Endothelial cell of umbilical vein (primary cell): ENCODE data around the gene CRB1. TPM values are rescaled to one million over a fixed set of nuclear protein-coding genes. Genes with fewer than 3 reads are reported as not detected.

Experiments used
- BruUV-seq: library from RNA; stranded (reverse); fragments of 400-500 nt; replicated peaks from 2 replicates; lab custom pipeline; 2021; lab: Mats Ljungman, UMichigan
- CTCF ChIA-PET: fragments of 300-600, 350-600 bp; sonication (Branson Sonifier 250); formaldehyde crosslinking; loops from one replicate; lab custom pipeline; 2021; ENCODE audit warnings: antibody characterized with exemption, inconsistent platforms; lab: Charles Lee
- POLR2A ChIA-PET: fragments of 300-600, 350-600 bp; sonication (Branson Sonifier 250); formaldehyde crosslinking; loops from one replicate; lab custom pipeline; 2021; ENCODE audit warnings: antibody characterized with exemption, inconsistent platforms; lab: Charles Lee
- DNase-seq: peaks from one replicate; pipeline ENCODE4 v3.0.0-alpha.2; 2011; ENCODE audit warnings: low read depth, low spot score
- FAIRE-seq: peaks from 2 replicates; lab custom pipeline; 2011; peaks lifted over from hg19 to GRCh38; lab: Jason Lieb, UNC
- H2AFZ ChIP-seq: 2 replicates; pipeline ENCODE4 v1.6.0; 2012; ENCODE audit warnings: low read depth, low read length, control low read depth, inconsistent platforms
- H3K27ac ChIP-seq: 2 replicates; pipeline ENCODE4 v1.5.1; 2011; ENCODE audit warnings: low read depth, mild to moderate bottlenecking, control low read depth, low read length, moderate library complexity; ENCODE audit not compliant: insufficient read depth
- H3K27me3 ChIP-seq, 2 experiments: 2 replicates each; pipeline versions ENCODE4 v1.6.0 to v1.6.1; 2011; ENCODE audit warnings: low read length in 2 of 2, mixed read lengths in 1 of 2; ENCODE audit not compliant: control insufficient read depth in 2 of 2, insufficient read depth in 2 of 2
- H3K36me3 ChIP-seq, 2 experiments: 2 replicates in 1 of 2; 3 replicates in 1 of 2; pipeline ENCODE4 v1.5.1; 2011; ENCODE audit warnings: low read length in 2 of 2, mild to moderate bottlenecking in 1 of 2, moderate library complexity in 1 of 2; ENCODE audit not compliant: control insufficient read depth in 2 of 2, insufficient read depth in 2 of 2; ENCODE audit errors: extremely low read depth in 1 of 2
- H3K4me1 ChIP-seq: 3 replicates; pipeline ENCODE4 v1.5.1; 2011; ENCODE audit warnings: mild to moderate bottlenecking, low read length; ENCODE audit not compliant: control insufficient read depth, insufficient read depth; ENCODE audit errors: extremely low read depth
- H3K4me2 ChIP-seq: 2 replicates; pipeline ENCODE4 v1.6.1; 2011; ENCODE audit warnings: low read length, control low read depth, mixed read lengths; ENCODE audit not compliant: insufficient read depth
- H3K4me3 ChIP-seq, 3 experiments: fragments of 200-600 bp in 1 of 3; sonication (generic), shearing (Covaris generic) in 1 of 3; replicated peaks in 1 of 3; 2 replicates each; pipeline ENCODE4 v1.5.1; 2011 to 2016; ENCODE audit warnings: control low read depth in 3 of 3, low read length in 3 of 3, mild to moderate bottlenecking in 2 of 3, inconsistent platforms in 1 of 3, low read depth in 1 of 3, moderate library complexity in 1 of 3; ENCODE audit not compliant: insufficient read depth in 1 of 3
- H3K79me2 ChIP-seq: 2 replicates; pipeline ENCODE4 v1.6.0; 2012; ENCODE audit warnings: low read length, inconsistent platforms; ENCODE audit not compliant: control insufficient read depth, insufficient read depth
- H3K9ac ChIP-seq: replicated peaks from 2 replicates; pipeline ENCODE3; 2011; ENCODE audit warnings: low read length, control low read depth; ENCODE audit not compliant: insufficient read depth; ENCODE audit errors: extremely low read depth
- H3K9me1 ChIP-seq: replicated peaks from 3 replicates; pipeline ENCODE4 v1.6.0; 2011; ENCODE audit warnings: mild to moderate bottlenecking, low read length; ENCODE audit not compliant: control insufficient read depth, insufficient read depth; ENCODE audit errors: extremely low read depth
- H3K9me3 ChIP-seq: replicated peaks from 2 replicates; pipeline ENCODE4 v1.5.1; 2012; ENCODE audit warnings: low read length, inconsistent platforms; ENCODE audit not compliant: control insufficient read depth, insufficient read depth
- H4K20me1 ChIP-seq: replicated peaks from 2 replicates; pipeline ENCODE3; 2011; ENCODE audit warnings: mild to moderate bottlenecking, low read length; ENCODE audit not compliant: control insufficient read depth, insufficient read depth; ENCODE audit errors: extremely low read depth
- EZH2 ChIP-seq: IDR thresholded peaks from 2 replicates; pipeline ENCODE4 v1.6.1; 2012; ENCODE audit warnings: borderline replicate concordance, low read depth, mild to moderate bottlenecking, moderate library complexity, low read length, inconsistent platforms; ENCODE audit not compliant: severe bottlenecking
- FOS ChIP-seq: IDR thresholded peaks from 2 replicates; pipeline ENCODE4 v1.6.1; 2011; ENCODE audit warnings: mild to moderate bottlenecking, low read length, moderate library complexity, borderline replicate concordance; ENCODE audit not compliant: insufficient read depth
- GATA2 ChIP-seq: IDR thresholded peaks from 2 replicates; pipeline ENCODE4 v1.7.0; 2011; ENCODE audit warnings: low read depth, mild to moderate bottlenecking, moderate library complexity, mixed read lengths, low read length; ENCODE audit not compliant: insufficient read length, insufficient read depth
- JUN ChIP-seq: IDR thresholded peaks from 2 replicates; pipeline ENCODE4 v1.6.1; 2011; ENCODE audit warnings: borderline replicate concordance, low read depth; ENCODE audit not compliant: insufficient read length, insufficient read depth
- MAX ChIP-seq: IDR thresholded peaks from 2 replicates; pipeline ENCODE4 v1.6.1; 2011; ENCODE audit not compliant: insufficient read depth, insufficient read length
- MYC ChIP-seq: IDR thresholded peaks from one replicate; pipeline ENCODE4 v1.6.1; 2011; ENCODE audit warnings: mild to moderate bottlenecking, low read depth, low read length
- POLR2A ChIP-seq: IDR thresholded peaks from 2 replicates; pipeline ENCODE4 v1.6.1; 2012; ENCODE audit warnings: low read depth, mild to moderate bottlenecking, control low read depth, low read length
- POLR2AphosphoS5 ChIP-seq: IDR thresholded peaks from 2 replicates; pipeline ENCODE4 v1.6.1; 2012; ENCODE audit warnings: low read depth, mild to moderate bottlenecking, control low read depth, low read length, moderate library complexity; ENCODE audit not compliant: insufficient read depth
- dilution Hi-C: fragments of 300-500 bp; cut with MboI; formaldehyde crosslinking; loops from one replicate; pipeline ENCODE4 v1.15.0; 2019; ENCODE audit warnings: low sequenced_read_pairs; ENCODE audit not compliant: extremely low pct_ligation_motif_present
- intact Hi-C: fragments of 100-400 bp; cut with micrococcal nuclease; formaldehyde crosslinking; loops from one replicate; pipeline ENCODE4 v1.10.0; 2022
- polyA plus RNA-seq, 4 experiments: library from polyadenylated mRNA; depleted of rRNA in 3 of 4; stranded (reverse) in 3 of 4; unstranded in 1 of 4; fragments of >200 nt; gene quantifications; 2 replicates each; pipeline versions ENCODE4 v1.2.1 to v1.2.3, GENCODE V29; 2011 to 2012; ENCODE audit warnings: missing spikeins in 1 of 4
- total RNA-seq: library from RNA; stranded (reverse); gene quantifications from 2 replicates; pipeline ENCODE4 v1.2.3, GENCODE V29; 2021
- TF ChIP-seq, protein P1 (sequence below), 2 donors: IDR thresholded peaks; 1 replicate in 1 of 2; 2 replicates in 1 of 2; pipeline ENCODE4 v1.5.1; 2011; ENCODE audit warnings: low read length in 2 of 2, mild to moderate bottlenecking in 2 of 2, moderate library complexity in 2 of 2, control low read depth in 1 of 2, inconsistent platforms in 1 of 2, low read depth in 1 of 2; ENCODE audit not compliant: insufficient read depth in 1 of 2; ENCODE audit errors: extremely low read depth in 1 of 2

CRB1 gene
- total and polyA plus RNA-seq, 2 donors (not counting 3 experiments of a cell fraction or from before 2014, with no cell fraction given) = not detected

- ChIA-PET CTCF (interaction anchor here (1.2 kb wide), 1 partner anchor 12 kb away, joined by 3 read pairs; no protein-coding TSS in a partner anchor), POLR2A (no interaction called here)
- FAIRE-seq (no peak), DNase-seq (no peak)
- TF ChIP-seq FOS (no peak), POLR2AphosphoS5 (no peak), GATA2 (no peak), EZH2 (no peak), MAX (no peak), MYC (no peak), JUN (no peak), POLR2A (no peak)
- TF ChIP-seq, protein P1, sequence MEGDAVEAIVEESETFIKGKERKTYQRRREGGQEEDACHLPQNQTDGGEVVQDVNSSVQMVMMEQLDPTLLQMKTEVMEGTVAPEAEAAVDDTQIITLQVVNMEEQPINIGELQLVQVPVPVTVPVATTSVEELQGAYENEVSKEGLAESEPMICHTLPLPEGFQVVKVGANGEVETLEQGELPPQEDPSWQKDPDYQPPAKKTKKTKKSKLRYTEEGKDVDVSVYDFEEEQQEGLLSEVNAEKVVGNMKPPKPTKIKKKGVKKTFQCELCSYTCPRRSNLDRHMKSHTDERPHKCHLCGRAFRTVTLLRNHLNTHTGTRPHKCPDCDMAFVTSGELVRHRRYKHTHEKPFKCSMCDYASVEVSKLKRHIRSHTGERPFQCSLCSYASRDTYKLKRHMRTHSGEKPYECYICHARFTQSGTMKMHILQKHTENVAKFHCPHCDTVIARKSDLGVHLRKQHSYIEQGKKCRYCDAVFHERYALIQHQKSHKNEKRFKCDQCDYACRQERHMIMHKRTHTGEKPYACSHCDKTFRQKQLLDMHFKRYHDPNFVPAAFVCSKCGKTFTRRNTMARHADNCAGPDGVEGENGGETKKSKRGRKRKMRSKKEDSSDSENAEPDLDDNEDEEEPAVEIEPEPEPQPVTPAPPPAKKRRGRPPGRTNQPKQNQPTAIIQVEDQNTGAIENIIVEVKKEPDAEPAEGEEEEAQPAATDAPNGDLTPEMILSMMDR (IDR thresholded peaks at IDR 0.05; ENCODE audit: extremely low read depth in 1 of 2, insufficient read depth in 1 of 2, low read depth in 1 of 2, low read length in 2 of 2) = no peak
- Histone ChIP-seq H3K79me2 (no peaks in the 10 kb centered on the region), H3K9me3 (no peaks in the 10 kb centered on the region), H3K27me3 (no peaks in the 10 kb centered on the region), H3K9me1 (no peaks in the 10 kb centered on the region), H4K20me1 (no peaks in the 10 kb centered on the region), H2AFZ (no peak overlapping the region), H3K4me2 (no peak overlapping the region), H3K4me1 (no peaks in the 10 kb centered on the region), H3K36me3 (no peaks in the 10 kb centered on the region), H3K4me3 (no peak overlapping the region), H3K27ac (no peak overlapping the region), H3K9ac (no peak overlapping the region)
- intact Hi-C loops (no loop called here), dilution Hi-C loops (no loop called here)
- no TSS peak for BruUV-seq
These were observed 199.8 kb downstream of the CRB1 start for GRCh38 chr1:197467881-197468280.
